H1 (cell line): ENCODE measurements around the gene B3GALT6. TPM values are rescaled to one million over a fixed set of nuclear protein-coding genes. Genes with fewer than 3 reads are reported as not detected.
A peak's percentile ranks its signal among the peaks of the same experiment; 100 is the strongest.

Source experiments
- CTCF ChIA-PET: fragments of 300-600 bp; sonication (Branson Sonifier 250); formaldehyde crosslinking; loops from one replicate; lab custom pipeline; 2021; ENCODE audit not compliant: partially characterized antibody; lab: Charles Lee
- POLR2A ChIA-PET: fragments of 300-600 bp; sonication (Branson Sonifier 250); formaldehyde crosslinking; loops from one replicate; lab custom pipeline; 2021; ENCODE audit warnings: inconsistent platforms; ENCODE audit not compliant: partially characterized antibody; lab: Charles Lee
- DNase-seq, 2 experiments: peaks; one replicate each; pipeline versions ENCODE4 v3.0.0 to v3.0.0-alpha.2; 2010 to 2022; ENCODE audit warnings: low spot score in 2 of 2, low read depth in 1 of 2, mixed read lengths in 1 of 2
- FAIRE-seq: peaks from 2 replicates; lab custom pipeline; 2011; peaks lifted over from hg19 to GRCh38; lab: Jason Lieb, UNC
- H2AFZ ChIP-seq: 2 replicates; pipeline ENCODE4 v1.8.1; 2012; ENCODE audit warnings: low read length, inconsistent platforms
- H2AK5ac ChIP-seq: 2 replicates; pipeline ENCODE4 v1.6.1; 2013; ENCODE audit warnings: low read depth, low read length
- H2BK120ac ChIP-seq: replicated peaks from 2 replicates; pipeline ENCODE3; 2013; ENCODE audit warnings: low read depth, low read length, inconsistent platforms
- H2BK12ac ChIP-seq: 2 replicates; pipeline ENCODE4 v1.6.1; 2013; ENCODE audit warnings: low read depth, low read length
- H2BK15ac ChIP-seq: 2 replicates; pipeline ENCODE4 v1.6.1; 2013; ENCODE audit warnings: low read length
- H2BK20ac ChIP-seq: 2 replicates; pipeline ENCODE4 v1.6.1; 2013; ENCODE audit warnings: low read length
- H2BK5ac ChIP-seq: 2 replicates; pipeline ENCODE4 v1.6.1; 2013; ENCODE audit warnings: low read depth, low read length
- H3K14ac ChIP-seq: 2 replicates; pipeline ENCODE4 v1.6.1; 2013; ENCODE audit warnings: inconsistent platforms; ENCODE audit not compliant: insufficient read length
- H3K18ac ChIP-seq: 2 replicates; pipeline ENCODE4 v1.6.1; 2013; ENCODE audit warnings: low read length; ENCODE audit errors: extremely low read depth
- H3K23ac ChIP-seq: 2 replicates; pipeline ENCODE4 v1.6.1; 2013; ENCODE audit warnings: inconsistent platforms; ENCODE audit not compliant: insufficient read length
- H3K23me2 ChIP-seq: 2 replicates; pipeline ENCODE4 v1.6.1; 2013; ENCODE audit warnings: low read depth, low read length
- H3K27ac ChIP-seq: 2 replicates; pipeline ENCODE4 v1.6.1; 2011; ENCODE audit warnings: low read depth, low read length, inconsistent platforms
- H3K27me3 ChIP-seq, 4 experiments: replicated peaks in 1 of 4; 1 replicate in 1 of 4; 2 replicates in 3 of 4; pipeline versions ENCODE4 v1.6.1 to v1.8.1; 2011 to 2013; ENCODE audit warnings: low read length in 3 of 4, mild to moderate bottlenecking in 3 of 4, inconsistent platforms in 2 of 4, mixed read lengths in 2 of 4, moderate library complexity in 1 of 4; ENCODE audit not compliant: control insufficient read depth in 3 of 4, insufficient read depth in 3 of 4; ENCODE audit errors: extremely low read depth in 1 of 4
- H3K36me3 ChIP-seq, 4 experiments: 2 replicates each; pipeline versions ENCODE4 v1.6.1 to v1.8.1; 2011 to 2013; ENCODE audit warnings: mild to moderate bottlenecking in 4 of 4, low read length in 3 of 4, moderate library complexity in 2 of 4, control low read depth in 1 of 4, inconsistent platforms in 1 of 4; ENCODE audit not compliant: insufficient read depth in 4 of 4, control insufficient read depth in 2 of 4
- H3K4ac ChIP-seq: replicated peaks from 2 replicates; pipeline ENCODE3; 2013; ENCODE audit warnings: low read length, low read depth, mixed read lengths, inconsistent platforms; ENCODE audit not compliant: insufficient read length
- H3K4me1 ChIP-seq, 4 experiments: replicated peaks in 1 of 4; 1 replicate in 1 of 4; 2 replicates in 3 of 4; pipeline versions ENCODE4 v1.6.1 to v1.8.1; 2011 to 2013; ENCODE audit warnings: low read length in 3 of 4, inconsistent platforms in 2 of 4, mixed read lengths in 1 of 4; ENCODE audit not compliant: insufficient read depth in 4 of 4, control insufficient read depth in 3 of 4
- H3K4me2 ChIP-seq, 2 experiments: 2 replicates each; pipeline versions ENCODE4 v1.6.1 to v1.8.1; 2011 to 2013; ENCODE audit warnings: low read depth in 2 of 2, low read length in 2 of 2, control low read depth in 1 of 2, inconsistent platforms in 1 of 2, mild to moderate bottlenecking in 1 of 2; ENCODE audit not compliant: insufficient read depth in 1 of 2
- H3K4me3 ChIP-seq, 4 experiments: fragments of 200-600, 300-600 bp in 1 of 4; sonication (generic), shearing (Covaris generic), sonication (Bioruptor Twin) in 1 of 4; 2 replicates each; pipeline versions ENCODE4 v1.5.1 to v1.8.1; 2011 to 2016; ENCODE audit warnings: low read length in 4 of 4, low read depth in 3 of 4, control low read depth in 2 of 4, inconsistent platforms in 2 of 4, mild to moderate bottlenecking in 2 of 4, mixed read lengths in 1 of 4, moderate library complexity in 1 of 4; ENCODE audit not compliant: insufficient read depth in 2 of 4; ENCODE audit errors: extremely low read depth in 1 of 4
- H3K56ac ChIP-seq: replicated peaks from 2 replicates; pipeline ENCODE3; 2013; ENCODE audit warnings: low read depth, mild to moderate bottlenecking, mixed read lengths, low read length, inconsistent platforms; ENCODE audit not compliant: insufficient read length
- H3K79me1 ChIP-seq: 2 replicates; pipeline ENCODE4 v1.6.1; 2013; ENCODE audit warnings: low read depth, low read length, control low read depth
- H3K79me2 ChIP-seq, 2 experiments: 2 replicates each; pipeline versions ENCODE4 v1.6.1 to v1.8.1; 2012 to 2013; ENCODE audit warnings: low read length in 2 of 2, mild to moderate bottlenecking in 2 of 2, inconsistent platforms in 1 of 2; ENCODE audit not compliant: insufficient read depth in 2 of 2, control insufficient read depth in 1 of 2
- H3K9ac ChIP-seq, 4 experiments: replicated peaks in 1 of 4; 1 replicate in 1 of 4; 2 replicates in 3 of 4; pipeline versions ENCODE4 v1.6.1 to v1.8.1; 2011 to 2013; ENCODE audit warnings: low read depth in 3 of 4, low read length in 3 of 4, control low read depth in 2 of 4, mild to moderate bottlenecking in 2 of 4, moderate library complexity in 2 of 4, inconsistent platforms in 1 of 4; ENCODE audit errors: extremely low read depth in 1 of 4
- H3K9me3 ChIP-seq, 2 experiments: 2 replicates each; pipeline versions ENCODE4 v1.6.1 to v1.8.1; 2012 to 2013; ENCODE audit warnings: mild to moderate bottlenecking in 2 of 2, moderate library complexity in 2 of 2, control low read depth in 1 of 2, inconsistent platforms in 1 of 2, low read depth in 1 of 2, low read length in 1 of 2, mixed read lengths in 1 of 2; ENCODE audit not compliant: insufficient read depth in 2 of 2
- H4K20me1 ChIP-seq, 2 experiments: replicated peaks in 1 of 2; 2 replicates each; pipeline versions ENCODE3 to v1.8.1; 2011 to 2013; ENCODE audit warnings: inconsistent platforms in 2 of 2, low read length in 2 of 2, mild to moderate bottlenecking in 1 of 2; ENCODE audit not compliant: insufficient read depth in 2 of 2, control insufficient read depth in 1 of 2
- H4K5ac ChIP-seq: 2 replicates; pipeline ENCODE4 v1.6.1; 2013; ENCODE audit warnings: low read length, low read depth, mixed read lengths, inconsistent platforms; ENCODE audit not compliant: insufficient read length
- H4K8ac ChIP-seq: 2 replicates; pipeline ENCODE4 v1.8.0; 2013; ENCODE audit warnings: mild to moderate bottlenecking, moderate library complexity, low read length, inconsistent platforms; ENCODE audit not compliant: insufficient read depth; ENCODE audit errors: extremely low read depth
- H4K91ac ChIP-seq: replicated peaks from 2 replicates; pipeline ENCODE3; 2013; ENCODE audit warnings: low read length, mixed read lengths, inconsistent platforms; ENCODE audit not compliant: insufficient read length
- CEBPB ChIP-seq: IDR thresholded peaks from 2 replicates; pipeline ENCODE4 v1.6.1; 2012; ENCODE audit warnings: low read depth, low read length
- POLR2A ChIP-seq, 2 experiments: IDR thresholded peaks; 1 replicate in 1 of 2; 2 replicates in 1 of 2; pipeline ENCODE4 v1.6.1; 2011; ENCODE audit warnings: low read depth in 2 of 2, low read length in 2 of 2, mild to moderate bottlenecking in 2 of 2; ENCODE audit errors: control extremely low read depth in 1 of 2
- WGBS, 2 experiments: shearing (Covaris generic) in 1 of 2; methylation state at CpG; one replicate each; pipeline versions ENCODE4 v1.1.6 to v1.1.7; 2013 to 2015; ENCODE audit warnings: low lambda C conversion rate in 2 of 2, mixed read lengths in 2 of 2, inconsistent platforms in 1 of 2, low coverage in 1 of 2, missing lambda C conversion rate in 1 of 2; ENCODE audit not compliant: insufficient replicate concordance in 2 of 2, insufficient coverage in 1 of 2, insufficient read length in 1 of 2; ENCODE audit errors: extremely low coverage in 1 of 2, missing lambda C conversion rate in 1 of 2; 5-methylcytosine and 5-hydroxymethylcytosine counted together
- polyA plus RNA-seq, 7 experiments: library from polyadenylated mRNA; depleted of rRNA in 3 of 7; stranded (reverse) in 5 of 7; unstranded in 2 of 7; fragments of >200 nt in 5 of 7; fragments of 200-250 nt in 2 of 7; gene quantifications; 1 replicate in 5 of 7; 2 replicates in 1 of 7; 4 replicates in 1 of 7; pipeline versions ENCODE4 v1.2.1 to v1.2.3, GENCODE V29; 2011 to 2013; ENCODE audit warnings: missing spikeins in 2 of 7, mixed read lengths in 2 of 7
- total RNA-seq: library from RNA; stranded (reverse); fragmentation: NEBNext Ultra II Directional; extraction: Animal tissue kit (Norgen Biotek cat#: 25700); gene quantifications from 2 replicates; pipeline ENCODE4 v1.2.1, GENCODE V29; 2021

B3GALT6 gene
- total and polyA plus RNA-seq, 2 of the 8 experiments (the other 6 are each of a cell fraction or from before 2014, with no cell fraction given) = 18.4 to 20.4 TPM

DNA sequence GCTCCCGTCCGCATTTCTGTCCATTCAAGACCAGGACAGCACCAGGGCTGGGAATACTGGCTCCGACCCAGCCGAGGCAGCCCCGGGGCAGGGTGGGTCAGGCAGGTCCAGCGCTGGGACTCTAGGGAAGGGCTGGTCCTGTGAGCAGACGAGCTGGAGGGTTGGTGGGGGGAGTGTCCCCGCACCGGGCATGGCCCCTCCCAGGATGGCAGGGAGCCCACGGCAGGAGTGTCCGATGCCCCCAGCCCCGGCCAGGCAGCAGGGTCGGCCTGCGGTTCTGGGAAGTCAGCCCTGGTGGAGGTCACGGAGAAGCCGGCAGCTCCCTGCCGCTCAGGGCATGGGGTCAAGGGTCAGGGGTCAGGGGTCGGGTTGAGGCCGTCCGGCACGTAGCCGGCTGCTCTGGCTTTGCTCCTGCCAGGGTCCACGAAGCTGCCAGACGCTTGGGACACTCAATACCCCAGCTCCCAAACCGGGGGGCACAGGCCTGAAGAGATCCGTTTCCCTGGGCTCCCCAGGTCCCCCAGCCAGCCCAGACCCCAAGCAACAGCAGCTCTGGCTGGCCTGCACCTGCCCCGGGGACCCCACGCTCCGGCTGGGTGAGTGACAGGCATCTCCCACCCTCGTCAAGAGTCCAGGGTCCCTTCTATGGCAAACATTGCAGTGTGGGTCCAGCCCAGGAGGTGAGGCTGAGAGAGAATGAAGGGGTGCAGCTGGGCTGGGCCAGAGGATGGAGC is 7.7 kb downstream of the B3GALT6 start:
- DNase-seq = no peak

More for the DNA sequence above, 7.7 kb downstream of the B3GALT6 start:
- Histone ChIP-seq H2BK12ac (no peak overlapping the region), H3K4me2 (no peak overlapping the region), H3K27me3 (no peaks in the 10 kb centered on the region; a peak in 2 of 7 replicates), H2AFZ (no peak overlapping the region), H2BK5ac (no peak overlapping the region), H3K18ac (no peak overlapping the region), H2BK20ac (no peak overlapping the region), H3K23me2 (no peaks in the 10 kb centered on the region), H3K23ac (no peak overlapping the region), H4K5ac (no peak overlapping the region), H3K79me2 (no peaks in the 10 kb centered on the region), H4K20me1 (peaks cover 4 to 9% of the 10 kb centered on the region in 2 experiments), H3K4me1 (peaks cover 0 to 6% (median 2%) of the 10 kb centered on the region in 4 experiments; a peak in 2 of 7 replicates), H3K9me3 (no peaks in the 10 kb centered on the region), H3K4me3 (no peak overlapping the region), H3K79me1 (no peaks in the 10 kb centered on the region), H3K9ac (no peak overlapping the region), H3K14ac (no peak overlapping the region), H2AK5ac (no peak overlapping the region), H2BK15ac (no peak overlapping the region), H4K91ac (no peak overlapping the region), H4K8ac (no peak overlapping the region), H3K4ac (no peak overlapping the region), H3K56ac (no peak overlapping the region), H2BK120ac (no peak overlapping the region), H3K27ac (no peak overlapping the region), H3K36me3 (no peaks in the 10 kb centered on the region)
- FAIRE-seq = no peak
- ChIA-PET POLR2A (interaction anchor here (0.9 to 1.3 kb wide), 4 partner anchors 9 to 160 kb away, joined by 3 to 8 read pairs (median 6); no protein-coding TSS in a partner anchor), CTCF (interaction anchor here (0.8 to 1.4 kb wide), 9 partner anchors 9 to 117 kb away, joined by 3 to 5 read pairs (median 3); no protein-coding TSS in a partner anchor)
- WGBS, 2 experiments = 89% methylated on average over 16 of the region's 30 CpGs; no CpG with 5 or more reads in 1 of the 2 experiments
- 0 out of 3 replicates have a peak, but pooled peaks of 1 of the 2 experiments have one; percentile 37 for TF ChIP-seq POLR2A (IDR thresholded peaks at IDR 0.05; ENCODE audit: control extremely low read depth in 1 of 2, low read depth in 2 of 2, low read length in 2 of 2)
- TF ChIP-seq CEBPB = no peak
